Epidermal melanocyte (primary cell): ENCODE data around the gene ICE1.
"Not testable (repeated sequence)": the region's sequence is repeated elsewhere in the genome, so short reads cannot be mapped to it uniquely, and the experiment has no call there.

Experiments used
- DNase-seq: peaks from one replicate; pipeline ENCODE4 v3.0.0; 2011; ENCODE audit warnings: low spot score; ENCODE audit not compliant: insufficient read length

ICE1 gene

GRCh38 chr5:5487585-5488360, 65.3 kb downstream of the ICE1 start:
- DNase-seq = no peak

- no peak for DNase-seq
Measured at GRCh38 chr5:5490774-5491347, 68.4 kb downstream of the ICE1 start.

GRCh38 chr5:5492087-5492933, 69.8 kb downstream of the ICE1 start:
- DNase-seq = peak; percentile 35

GRCh38 chr5:5492934-5493271, 70.4 kb downstream of the ICE1 start:
- not testable (repeated sequence) for DNase-seq

- no peak for DNase-seq
Measured at GRCh38 chr5:5494489-5495402, 72.3 kb downstream of the ICE1 start.

- DNase-seq = peak; percentile 70
Measured at GRCh38 chr5:5497152-5497788, 74.8 kb downstream of the ICE1 start.

- DNase-seq = no peak
Measured at GRCh38 chr5:5499442-5499841, 77.0 kb downstream of the ICE1 start.

GRCh38 chr5:5504325-5504724, 81.8 kb downstream of the ICE1 start:
- DNase-seq = no peak

- no peak for DNase-seq
Measured at GRCh38 chr5:5505815-5506214, 83.3 kb downstream of the ICE1 start.

GRCh38 chr5:5508391-5508790, 85.9 kb downstream of the ICE1 start:
- DNase-seq = no peak

GRCh38 chr5:5511904-5512416, 89.5 kb downstream of the ICE1 start:
- DNase-seq = no peak

GRCh38 chr5:5512543-5512942, 90.1 kb downstream of the ICE1 start:
- DNase-seq = no peak

- not testable (repeated sequence) for DNase-seq
Measured at GRCh38 chr5:5520622-5521021, 98.1 kb downstream of the ICE1 start.

GRCh38 chr5:5521029-5521428, 98.6 kb downstream of the ICE1 start:
- no peak for DNase-seq

- no peak for DNase-seq
Measured at GRCh38 chr5:5521478-5521877, 99.0 kb downstream of the ICE1 start.

- DNase-seq = no peak
Measured at GRCh38 chr5:5522336-5522735, 99.9 kb downstream of the ICE1 start.

GRCh38 chr5:5523066-5523505, 100.6 kb downstream of the ICE1 start:
- no peak for DNase-seq

- no peak for DNase-seq
Measured at GRCh38 chr5:5524327-5524726, 101.8 kb downstream of the ICE1 start.

- no peak for DNase-seq
Measured at GRCh38 chr5:5531371-5531770, 108.9 kb downstream of the ICE1 start.

- DNase-seq = no peak
Measured at GRCh38 chr5:5532306-5533076, 110.0 kb downstream of the ICE1 start.
